Natural killer cell (primary cell): Measurements from ENCODE around the gene OGN. TPM values are rescaled to one million over a fixed set of nuclear protein-coding genes. Genes with fewer than 3 reads are reported as not detected.

Experiments used
- ATAC-seq, 3 donors: fragments of 150-1000 bp in 2 of 3; fragments of 200-7000 bp in 1 of 3; cut with Tn5 transposase; 1 replicate in 1 of 3; 2 replicates in 2 of 3; pipeline ENCODE4 v1.10.0; 2021; ENCODE audit warnings: mild to moderate bottlenecking in 2 of 3, moderate library complexity in 2 of 3
- DNase-seq, 2 donors: peaks; one replicate each; pipeline versions ENCODE4 v3.0.0 to v3.0.0-alpha.2; 2013 to 2021; ENCODE audit warnings: mixed read lengths in 1 of 2
- H3K27ac ChIP-seq: one replicate; pipeline ENCODE4 v1.5.1; 2013; ENCODE audit warnings: mild to moderate bottlenecking, low read length
- H3K27me3 ChIP-seq: one replicate; pipeline ENCODE4 v1.6.1; 2013; ENCODE audit warnings: low read length; ENCODE audit not compliant: control insufficient read depth, insufficient read depth
- H3K36me3 ChIP-seq: one replicate; pipeline ENCODE4 v1.6.1; 2013; ENCODE audit warnings: low read length; ENCODE audit not compliant: control insufficient read depth, insufficient read depth
- H3K4me1 ChIP-seq: one replicate; pipeline ENCODE4 v1.6.1; 2013; ENCODE audit warnings: low read length; ENCODE audit not compliant: control insufficient read depth, insufficient read depth
- H3K4me3 ChIP-seq: one replicate; pipeline ENCODE4 v1.5.1; 2013; ENCODE audit warnings: low read length
- H3K9me3 ChIP-seq: one replicate; pipeline ENCODE4 v1.6.1; 2013; ENCODE audit warnings: low read length; ENCODE audit not compliant: control insufficient read depth, insufficient read depth
- H3K27ac Mint-ChIP-seq, 2 donors: one replicate each; pipeline ENCODE4 v1.8.0; 2022; ENCODE audit warnings: mild to moderate bottlenecking in 2 of 2, mixed read lengths in 2 of 2, moderate library complexity in 1 of 2
- H3K27me3 Mint-ChIP-seq, 2 donors: one replicate each; pipeline ENCODE4 v1.8.0; 2022; ENCODE audit warnings: low read depth in 2 of 2, mixed read lengths in 2 of 2
- H3K36me3 Mint-ChIP-seq: one replicate; pipeline ENCODE4 v1.8.0; 2022; ENCODE audit warnings: mixed read lengths
- H3K4me1 Mint-ChIP-seq, 2 donors: one replicate each; pipeline ENCODE4 v1.8.0; 2022; ENCODE audit warnings: mixed read lengths in 2 of 2
- H3K4me3 Mint-ChIP-seq: one replicate; pipeline ENCODE4 v1.8.0; 2022; ENCODE audit warnings: mild to moderate bottlenecking, moderate library complexity, mixed read lengths
- H3K9me3 Mint-ChIP-seq, 2 donors: one replicate each; pipeline ENCODE4 v1.8.0; 2022; ENCODE audit warnings: mixed read lengths in 2 of 2
- WGBS: methylation state at CpG from one replicate; pipeline ENCODE4 v1.1.7; 2013; ENCODE audit warnings: missing lambda C conversion rate; ENCODE audit not compliant: insufficient coverage; 5-methylcytosine and 5-hydroxymethylcytosine counted together
- intact Hi-C: fragments of 100-400 bp; cut with micrococcal nuclease; formaldehyde crosslinking; loops from one replicate; pipeline ENCODE4 v1.14.2; 2022
- total RNA-seq, 4 donors: library from RNA; stranded (reverse); fragments of 120-200 nt in 1 of 4; gene quantifications; one replicate each; pipeline versions ENCODE4 v1.2.3 to v1.2.4, GENCODE V29; 2013 to 2022
- TF ChIP-seq, protein P1 (sequence below): fragments of 200-600 bp; IDR thresholded peaks from one replicate; pipeline ENCODE4 v1.8.0; 2022; ENCODE audit warnings: antibody characterized with exemption

OGN gene
- under 1 TPM in 2 of 3 donors, not detected in 1; 0.18 to 0.33 TPM for total RNA-seq
- 0.09 TPM for total RNA-seq (2013)

DNA sequence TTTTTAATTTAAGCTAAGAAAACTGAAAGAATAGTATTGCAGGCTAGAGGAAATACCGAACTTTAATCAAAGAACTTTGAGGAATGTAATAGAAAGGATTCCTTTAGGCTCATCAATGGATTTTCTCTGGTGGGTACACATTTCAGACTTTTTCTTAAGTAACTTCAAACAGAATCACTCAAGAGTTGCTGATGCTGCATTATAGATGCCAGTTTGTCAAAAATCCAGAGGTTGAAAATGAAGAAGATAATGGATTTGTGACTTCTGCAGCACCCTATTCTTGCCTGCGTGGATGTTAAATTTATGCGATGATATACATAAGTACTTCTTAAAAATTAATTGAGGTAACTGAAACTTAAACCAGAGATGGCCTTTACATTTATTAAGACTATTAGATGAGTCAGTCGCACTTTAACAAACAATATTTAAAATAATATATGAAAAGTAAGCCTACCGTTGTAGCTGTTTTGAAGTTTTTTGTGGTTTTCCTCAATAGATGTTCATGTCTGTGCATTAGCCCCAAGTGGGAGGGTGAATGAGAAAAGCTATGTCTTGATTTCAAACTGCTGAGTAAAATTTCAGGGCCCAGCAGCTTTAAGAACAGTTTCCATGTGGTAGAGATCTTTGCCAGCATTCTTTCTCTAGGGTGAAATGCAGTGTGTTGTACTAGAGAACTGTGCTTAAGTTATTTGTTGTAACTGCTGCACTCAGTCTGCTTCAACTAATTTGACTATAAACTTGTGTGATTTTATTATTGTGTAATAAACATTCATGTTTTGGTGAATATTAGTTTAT is at the start of gene OGN:
OGN (minus strand) TSS at position 537 of the 795 bp plus-strand sequence. CDS start 1,171 bp downstream, outside the sequence.
- intact Hi-C loops = no loop called here
- Histone ChIP-seq H3K4me3 (no peak within 1 kb of the TSS), H3K27me3 (no peaks in the 10 kb centered on the region), H3K9me3 (no peaks in the 10 kb centered on the region), H3K4me1 (peaks cover 9% of the 10 kb centered on the region), H3K27ac (no peak within 1 kb of the TSS), H3K36me3 (no peaks in the 10 kb centered on the region)
- H3K36me3 Mint-ChIP-seq = no peaks in the 10 kb centered on the region
- H3K27me3 Mint-ChIP-seq = no peaks in the 10 kb centered on the region
- H3K4me3 Mint-ChIP-seq = no peak within 1 kb of the TSS
- H3K4me1 Mint-ChIP-seq = peaks cover 18 to 19% of the 10 kb centered on the region in 2 donors
- peak in 1 of 2 donors; percentile 11 for DNase-seq
- 100% methylated on average over 2 of the region's 5 CpGs for WGBS
- no peak for ATAC-seq
- no peaks in the 10 kb centered on the region for H3K9me3 Mint-ChIP-seq
- no peak within 1 kb of the TSS for H3K27ac Mint-ChIP-seq
- TF ChIP-seq, protein P1, sequence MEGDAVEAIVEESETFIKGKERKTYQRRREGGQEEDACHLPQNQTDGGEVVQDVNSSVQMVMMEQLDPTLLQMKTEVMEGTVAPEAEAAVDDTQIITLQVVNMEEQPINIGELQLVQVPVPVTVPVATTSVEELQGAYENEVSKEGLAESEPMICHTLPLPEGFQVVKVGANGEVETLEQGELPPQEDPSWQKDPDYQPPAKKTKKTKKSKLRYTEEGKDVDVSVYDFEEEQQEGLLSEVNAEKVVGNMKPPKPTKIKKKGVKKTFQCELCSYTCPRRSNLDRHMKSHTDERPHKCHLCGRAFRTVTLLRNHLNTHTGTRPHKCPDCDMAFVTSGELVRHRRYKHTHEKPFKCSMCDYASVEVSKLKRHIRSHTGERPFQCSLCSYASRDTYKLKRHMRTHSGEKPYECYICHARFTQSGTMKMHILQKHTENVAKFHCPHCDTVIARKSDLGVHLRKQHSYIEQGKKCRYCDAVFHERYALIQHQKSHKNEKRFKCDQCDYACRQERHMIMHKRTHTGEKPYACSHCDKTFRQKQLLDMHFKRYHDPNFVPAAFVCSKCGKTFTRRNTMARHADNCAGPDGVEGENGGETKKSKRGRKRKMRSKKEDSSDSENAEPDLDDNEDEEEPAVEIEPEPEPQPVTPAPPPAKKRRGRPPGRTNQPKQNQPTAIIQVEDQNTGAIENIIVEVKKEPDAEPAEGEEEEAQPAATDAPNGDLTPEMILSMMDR = no peak

DNA sequence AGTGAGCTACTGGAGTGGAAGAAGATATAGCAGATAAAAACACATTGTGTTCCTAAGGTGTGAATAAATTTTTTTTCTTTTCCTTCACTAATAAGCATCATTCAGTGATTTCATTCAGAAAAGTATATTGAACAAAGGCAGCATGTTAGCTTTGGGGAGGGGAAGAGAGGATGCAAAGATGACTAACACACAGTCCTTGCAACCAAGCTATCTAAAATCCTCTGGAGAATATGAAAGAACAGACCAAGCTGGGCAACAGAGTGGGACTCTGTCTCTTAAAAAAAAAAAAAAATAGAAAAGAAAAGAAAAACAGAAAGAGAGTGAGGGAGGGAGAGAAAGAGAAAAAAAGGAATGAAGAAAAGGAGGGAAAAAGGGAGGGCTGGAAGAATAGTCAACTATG is 42.2 kb upstream of the OGN start:
- no peaks in the 10 kb centered on the region for H3K27me3 Mint-ChIP-seq
- TF ChIP-seq, protein P1 = no peak
- Histone ChIP-seq H3K4me1 (no peaks in the 10 kb centered on the region), H3K4me3 (no peak overlapping the region), H3K27ac (no peak overlapping the region), H3K36me3 (no peaks in the 10 kb centered on the region), H3K27me3 (no peaks in the 10 kb centered on the region), H3K9me3 (no peaks in the 10 kb centered on the region)
- no peak overlapping the region for H3K27ac Mint-ChIP-seq
- H3K9me3 Mint-ChIP-seq = no peaks in the 10 kb centered on the region
- H3K36me3 Mint-ChIP-seq = no peaks in the 10 kb centered on the region
- intact Hi-C loops = no loop called here
- H3K4me1 Mint-ChIP-seq = no peaks in the 10 kb centered on the region
- no peak for DNase-seq
- H3K4me3 Mint-ChIP-seq = no peak overlapping the region
- no peak for ATAC-seq

DNA sequence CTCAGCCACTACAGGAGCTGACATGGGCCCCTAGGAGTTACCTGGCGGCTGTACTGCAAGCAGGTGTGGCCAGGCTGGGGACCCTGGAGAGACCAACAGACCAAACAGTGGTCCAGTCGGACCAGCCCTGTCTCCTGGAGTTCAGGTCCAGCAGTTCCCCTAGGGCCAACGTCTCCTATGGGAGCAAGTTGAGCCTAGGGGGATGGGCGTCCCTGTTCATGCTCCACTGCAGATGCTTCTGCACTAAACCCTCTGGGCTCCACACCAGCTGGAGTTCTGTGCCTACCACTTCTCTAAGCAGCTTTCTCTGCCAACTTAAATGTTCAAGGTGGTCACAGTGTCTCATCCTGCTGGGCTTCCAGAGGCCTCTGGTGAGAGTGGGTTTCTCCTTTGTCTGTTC is 40.5 kb upstream of the OGN start:
- H3K9me3 ChIP-seq = no peaks in the 10 kb centered on the region
- TF ChIP-seq, protein P1 = no peak
- WGBS = 91% methylated on average over 4 of the region's 4 CpGs
- DNase-seq (no peak), ATAC-seq (no peak)
- peaks cover 10 to 16% of the 10 kb centered on the region in 2 donors for H3K4me1 Mint-ChIP-seq
- no peaks in the 10 kb centered on the region for H3K4me1 ChIP-seq
- intact Hi-C loops = loop anchor here (5.0 kb wide), 1 partner anchor 118 kb away; the partner anchor contains the start of genes CENPP and NOL8
- H3K4me3 Mint-ChIP-seq = no peak overlapping the region
- no peak overlapping the region for H3K27ac ChIP-seq
- no peaks in the 10 kb centered on the region for H3K36me3 ChIP-seq
- no peaks in the 10 kb centered on the region for H3K27me3 ChIP-seq
- no peak overlapping the region for H3K4me3 ChIP-seq
- no peaks in the 10 kb centered on the region for H3K27me3 Mint-ChIP-seq
- H3K27ac Mint-ChIP-seq = no peak overlapping the region
- no peaks in the 10 kb centered on the region for H3K36me3 Mint-ChIP-seq
- H3K9me3 Mint-ChIP-seq = no peaks in the 10 kb centered on the region

DNA sequence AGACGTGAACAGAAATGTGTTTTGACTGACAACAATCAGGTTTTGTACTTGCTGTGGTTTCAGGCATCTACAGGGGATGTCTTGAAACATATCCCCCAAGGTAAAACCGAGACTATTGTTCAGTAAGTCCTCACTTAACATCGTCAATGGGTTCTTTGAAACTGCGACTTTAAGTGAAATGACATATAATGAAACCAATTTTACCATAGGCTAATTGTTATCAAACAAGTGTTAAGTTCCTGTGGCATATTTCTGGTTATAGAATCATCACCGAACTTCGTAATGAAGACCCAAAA is 36.3 kb upstream of the OGN start:
- H3K36me3 Mint-ChIP-seq = no peaks in the 10 kb centered on the region
- H3K9me3 Mint-ChIP-seq = no peaks in the 10 kb centered on the region
- no peak overlapping the region for H3K4me3 ChIP-seq
- DNase-seq (peak in 1 of 2 donors; percentile 55), ATAC-seq (peak; percentile 65 to 78 (median 68))
- intact Hi-C loops = loop anchor here (5.0 kb wide), 1 partner anchor 113 kb away; the partner anchor contains the start of genes CENPP and NOL8
- H3K27me3 Mint-ChIP-seq = no peaks in the 10 kb centered on the region
- H3K36me3 ChIP-seq = no peaks in the 10 kb centered on the region
- H3K9me3 ChIP-seq = no peaks in the 10 kb centered on the region
- TF ChIP-seq, protein P1 = no peak
- H3K27me3 ChIP-seq = no peaks in the 10 kb centered on the region
- H3K4me1 ChIP-seq = no peaks in the 10 kb centered on the region
- H3K27ac Mint-ChIP-seq = peak overlapping the region; percentile 90 to 91
- peak overlapping the region; percentile 47 for H3K27ac ChIP-seq
- H3K4me3 Mint-ChIP-seq = peak overlapping the region; percentile 85
- peaks cover 12 to 20% of the 10 kb centered on the region in 2 donors for H3K4me1 Mint-ChIP-seq
- 41% methylated on average over 2 of the region's 6 CpGs for WGBS
